Loucy (cell line): ENCODE data around the gene BICRA.

Source experiments
- EZH2phosphoT487 ChIP-seq: fragments of 200-600 bp; IDR thresholded peaks from 2 replicates; pipeline ENCODE4 v1.6.1; 2018; ENCODE audit warnings: antibody characterized with exemption, mild to moderate bottlenecking, moderate library complexity, borderline replicate concordance
- TF ChIP-seq, protein P1 (sequence below): fragments of 200-600 bp; sonication (generic); conservative IDR thresholded peaks from 2 replicates; pipeline ENCODE4 v1.5.1; 2014; ENCODE audit warnings: mild to moderate bottlenecking, antibody characterized with exemption, low read length

DNA sequence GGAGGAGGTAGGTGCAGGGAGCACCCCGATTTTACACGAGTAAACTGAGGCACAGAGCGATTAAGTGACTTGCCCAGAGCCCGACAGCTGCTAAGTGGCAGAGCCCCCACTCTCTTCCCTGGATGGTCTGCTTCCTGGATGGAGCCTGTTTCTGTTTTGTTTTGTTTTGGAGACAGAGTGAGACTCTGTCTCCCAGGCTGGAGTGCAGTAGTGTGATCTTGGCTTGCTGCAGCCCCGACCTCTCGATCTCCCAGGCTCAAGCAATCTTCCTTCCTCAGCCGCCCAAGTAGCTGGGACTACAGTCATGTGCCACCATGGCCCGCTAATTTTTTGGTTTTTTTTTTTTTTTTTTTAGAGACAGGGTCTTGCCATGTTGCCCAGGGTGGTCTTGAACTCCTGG, 17.3 kb downstream of the BICRA start:
- TF ChIP-seq, protein P1, sequence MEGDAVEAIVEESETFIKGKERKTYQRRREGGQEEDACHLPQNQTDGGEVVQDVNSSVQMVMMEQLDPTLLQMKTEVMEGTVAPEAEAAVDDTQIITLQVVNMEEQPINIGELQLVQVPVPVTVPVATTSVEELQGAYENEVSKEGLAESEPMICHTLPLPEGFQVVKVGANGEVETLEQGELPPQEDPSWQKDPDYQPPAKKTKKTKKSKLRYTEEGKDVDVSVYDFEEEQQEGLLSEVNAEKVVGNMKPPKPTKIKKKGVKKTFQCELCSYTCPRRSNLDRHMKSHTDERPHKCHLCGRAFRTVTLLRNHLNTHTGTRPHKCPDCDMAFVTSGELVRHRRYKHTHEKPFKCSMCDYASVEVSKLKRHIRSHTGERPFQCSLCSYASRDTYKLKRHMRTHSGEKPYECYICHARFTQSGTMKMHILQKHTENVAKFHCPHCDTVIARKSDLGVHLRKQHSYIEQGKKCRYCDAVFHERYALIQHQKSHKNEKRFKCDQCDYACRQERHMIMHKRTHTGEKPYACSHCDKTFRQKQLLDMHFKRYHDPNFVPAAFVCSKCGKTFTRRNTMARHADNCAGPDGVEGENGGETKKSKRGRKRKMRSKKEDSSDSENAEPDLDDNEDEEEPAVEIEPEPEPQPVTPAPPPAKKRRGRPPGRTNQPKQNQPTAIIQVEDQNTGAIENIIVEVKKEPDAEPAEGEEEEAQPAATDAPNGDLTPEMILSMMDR, result no peak
- TF ChIP-seq EZH2phosphoT487, result no peak
